ENCODE results near the gene BTRC. TPM values are rescaled to one million over a fixed set of nuclear protein-coding genes. Genes with fewer than 3 reads are reported as not detected.

The BTRC gene
- total RNA-seq, 1 experiment from 2014 or later: 5.7 TPM

- H3F3A ChIP-seq (ENCODE audit: low read length, unreplicated experiment): no peaks in the 10 kb centered on the region
- no peak overlapping the region for H3K9ac ChIP-seq (ENCODE audit: low read length)
- intact Hi-C loops (cut with micrococcal nuclease): no loop called here
- POLR2A ChIA-PET (ENCODE audit: unreplicated experiment): no interaction called here
- no peaks in the 10 kb centered on the region for H3K9me2 ChIP-seq (replicated peaks; ENCODE audit: low read length)
- TF ChIP-seq EZH2 (IDR thresholded peaks at IDR 0.05; ENCODE audit: low read length, unreplicated experiment) (no peak), EZH2phosphoT487 (IDR thresholded peaks at IDR 0.05; ENCODE audit: borderline replicate concordance, low read length) (no peak), CTCF (conservative IDR thresholded peaks at IDR 0.05; ENCODE audit: low read depth, low read length) (no peak)
- no peaks in the 10 kb centered on the region for H3K9me3 ChIP-seq (ENCODE audit: low read length)
- no peaks in the 10 kb centered on the region for H3K4me1 ChIP-seq (ENCODE audit: insufficient read depth, low read length)
- no peaks in the 10 kb centered on the region for H3K27me3 ChIP-seq (ENCODE audit: low read length)
- no peak overlapping the region for H3K27ac ChIP-seq (ENCODE audit: low read length)
- no peak overlapping the region for H3K4me2 ChIP-seq (ENCODE audit: low read length)
- DNase-seq (no peak), ATAC-seq (no peak)
- no peak overlapping the region for H3K4me3 ChIP-seq (ENCODE audit: low read length)
- CTCF ChIA-PET: interaction anchor here (0.6 kb wide), 1 partner anchor 126 kb away, joined by 3 read pairs; no protein-coding TSS in a partner anchor
- H3K36me3 ChIP-seq (ENCODE audit: low read depth, low read length): no peaks in the 10 kb centered on the region
- H2AFZ ChIP-seq (ENCODE audit: low read length): no peak overlapping the region
- no peaks in the 10 kb centered on the region for H4K20me1 ChIP-seq (ENCODE audit: low read length)
- BruUV-seq (replicated peaks): no TSS peak
- no peaks in the 10 kb centered on the region for H3K79me2 ChIP-seq (ENCODE audit: low read length)
Observed at GRCh38 chr10:101319241-101319915, 34.6 kb upstream of the BTRC start.

- BruUV-seq (replicated peaks): no TSS peak
- H2AFZ ChIP-seq (ENCODE audit: low read length): no peak overlapping the region
- no peaks in the 10 kb centered on the region for H3K9me2 ChIP-seq (replicated peaks; ENCODE audit: low read length)
- H3K4me2 ChIP-seq (ENCODE audit: low read length): no peak overlapping the region
- ChIA-PET CTCF (no interaction called here), POLR2A (ENCODE audit: unreplicated experiment) (no interaction called here)
- ATAC-seq (no peak), DNase-seq (no peak)
- no peaks in the 10 kb centered on the region for H3F3A ChIP-seq (ENCODE audit: low read length, unreplicated experiment)
- no peak overlapping the region for H3K27ac ChIP-seq (ENCODE audit: low read length)
- no peaks in the 10 kb centered on the region for H3K4me1 ChIP-seq (ENCODE audit: insufficient read depth, low read length)
- H4K20me1 ChIP-seq (ENCODE audit: low read length): no peaks in the 10 kb centered on the region
- H3K4me3 ChIP-seq (ENCODE audit: low read length): no peak overlapping the region
- H3K9ac ChIP-seq (ENCODE audit: low read length): no peak overlapping the region
- TF ChIP-seq EZH2 (IDR thresholded peaks at IDR 0.05; ENCODE audit: low read length, unreplicated experiment): no peak
- no peak for TF ChIP-seq EZH2phosphoT487 (IDR thresholded peaks at IDR 0.05; ENCODE audit: borderline replicate concordance, low read length)
- TF ChIP-seq CTCF (conservative IDR thresholded peaks at IDR 0.05; ENCODE audit: low read depth, low read length): no peak
- H3K79me2 ChIP-seq (ENCODE audit: low read length): no peaks in the 10 kb centered on the region
- H3K36me3 ChIP-seq (ENCODE audit: low read depth, low read length): no peaks in the 10 kb centered on the region
- no peaks in the 10 kb centered on the region for H3K9me3 ChIP-seq (ENCODE audit: low read length)
- no peaks in the 10 kb centered on the region for H3K27me3 ChIP-seq (ENCODE audit: low read length)
- intact Hi-C loops (cut with micrococcal nuclease): no loop called here
Observed at GRCh38 chr10:101321073-101321472, 32.9 kb upstream of the BTRC start.

GRCh38 chr10:101322266-101323108 is 31.5 kb upstream of the BTRC start:
- intact Hi-C loops (cut with micrococcal nuclease): no loop called here
- ChIA-PET POLR2A (ENCODE audit: unreplicated experiment) (no interaction called here), CTCF (no interaction called here)
- Histone ChIP-seq H3K4me1 (ENCODE audit: insufficient read depth, low read length) (no peaks in the 10 kb centered on the region), H4K20me1 (ENCODE audit: low read length) (no peaks in the 10 kb centered on the region), H3K4me3 (ENCODE audit: low read length) (no peak overlapping the region), H3K27ac (ENCODE audit: low read length) (no peak overlapping the region), H3K27me3 (ENCODE audit: low read length) (no peaks in the 10 kb centered on the region), H2AFZ (ENCODE audit: low read length) (no peak overlapping the region), H3K9me3 (ENCODE audit: low read length) (no peaks in the 10 kb centered on the region), H3K9me2 (replicated peaks; ENCODE audit: low read length) (no peaks in the 10 kb centered on the region), H3K36me3 (ENCODE audit: low read depth, low read length) (no peaks in the 10 kb centered on the region), H3K9ac (ENCODE audit: low read length) (no peak overlapping the region), H3K79me2 (ENCODE audit: low read length) (no peaks in the 10 kb centered on the region), H3F3A (ENCODE audit: low read length, unreplicated experiment) (no peaks in the 10 kb centered on the region), H3K4me2 (ENCODE audit: low read length) (no peak overlapping the region)
- DNase-seq (no peak), ATAC-seq (no peak)
- TF ChIP-seq EZH2 (IDR thresholded peaks at IDR 0.05; ENCODE audit: low read length, unreplicated experiment) (no peak), CTCF (conservative IDR thresholded peaks at IDR 0.05; ENCODE audit: low read depth, low read length) (no peak), EZH2phosphoT487 (IDR thresholded peaks at IDR 0.05; ENCODE audit: borderline replicate concordance, low read length) (no peak)
- no TSS peak for BruUV-seq (replicated peaks)

Data from PC-3 (cell line).